Testis (tissue), 3 donors: ENCODE results near the gene PRR5. TPM values are rescaled to one million over a fixed set of nuclear protein-coding genes. Genes with fewer than 3 reads are reported as not detected.

ENCODE experiments used
- DNase-seq: peaks from one replicate; pipeline ENCODE4 v3.0.0-alpha.2; 2019
- H3K27ac ChIP-seq, 2 donors: fragments of 200-600 bp; sonication (generic); one replicate each; pipeline ENCODE4 v1.5.1; 2019
- H3K27me3 ChIP-seq: fragments of 200-600 bp; sonication (generic); one replicate; pipeline ENCODE4 v1.5.1; 2019
- H3K36me3 ChIP-seq: fragments of 200-600 bp; sonication (generic); one replicate; pipeline ENCODE4 v1.5.1; 2017; ENCODE audit warnings: low read depth; ENCODE audit errors: missing control alignments
- H3K4me1 ChIP-seq: fragments of 200-600 bp; sonication (generic); one replicate; pipeline ENCODE4 v1.5.1; 2019
- H3K4me3 ChIP-seq, 2 donors: fragments of 200-600 bp; sonication (generic); one replicate each; pipeline ENCODE4 v1.5.1; 2017 to 2019
- H3K9me3 ChIP-seq: fragments of 200-600 bp; sonication (generic); one replicate; pipeline ENCODE4 v1.5.1; 2017
- CTCF ChIP-seq, 3 experiments: fragments of 450-650 bp in 2 of 3; fragments of 200-600 bp in 1 of 3; sonication (generic) in 1 of 3; IDR thresholded peaks; one replicate each; pipeline ENCODE4 v1.5.1; 2016 to 2019; ENCODE audit warnings: antibody characterized with exemption in 3 of 3, mild to moderate bottlenecking in 2 of 3, moderate library complexity in 1 of 3
- POLR2A ChIP-seq: fragments of 450-650 bp; IDR thresholded peaks from one replicate; pipeline ENCODE4 v1.6.1; 2017; ENCODE audit warnings: antibody characterized with exemption, mild to moderate bottlenecking, moderate library complexity
- WGBS, 2 donors: methylation state at CpG; one replicate each; pipeline ENCODE4 v1.1.5; 2018; 5-methylcytosine and 5-hydroxymethylcytosine counted together
- intact Hi-C: fragments of 100-400 bp; cut with DNase I; formaldehyde crosslinking; loops from one replicate; pipeline ENCODE4 v1.15.1; 2023; ENCODE audit warnings: low total_unique reads
- polyA plus RNA-seq: library from polyadenylated mRNA; stranded (reverse); fragments of 350-450 nt; fragmentation: Illumina TruSeq; extraction: RNeasy Lipid Tissue Mini Kit (QIAGEN cat#74804); gene quantifications from one replicate; pipeline ENCODE4 v1.2.3, GENCODE V29; 2014; ENCODE audit warnings: low read depth, low replicate concordance; ENCODE audit not compliant: insufficient read depth
- total RNA-seq, 2 donors: library from RNA; depleted of rRNA; stranded (reverse); fragments of >200 nt; gene quantifications; one replicate each; pipeline ENCODE4 v1.2.3, GENCODE V29; 2016

The PRR5 gene
- total and polyA plus RNA-seq, 3 donors from 2014 or later: 20.2 to 50.4 (median 38.4) TPM

GRCh38 chr22:44734278-44734677 lies 32.3 kb downstream of the PRR5 start:
- DNase-seq: no peak
- H3K36me3 ChIP-seq: no peaks in the 10 kb centered on the region
- WGBS, 2 donors: 76 to 82% methylated on average over 5 to 8 of the region's 8 CpGs
- no peaks in the 10 kb centered on the region for H3K9me3 ChIP-seq
- TF ChIP-seq CTCF (IDR thresholded peaks at IDR 0.05) (no peak), POLR2A (no peak)
- H3K27me3 ChIP-seq: no peaks in the 10 kb centered on the region
- intact Hi-C loops: no loop called here
- no peak overlapping the region for H3K27ac ChIP-seq
- H3K4me3 ChIP-seq: no peak overlapping the region
- H3K4me1 ChIP-seq: peaks cover 2% of the 10 kb centered on the region

GRCh38 chr22:44734801-44735517 lies 33.0 kb downstream of the PRR5 start:
- Histone ChIP-seq H3K4me1 (no peaks in the 10 kb centered on the region), H3K36me3 (no peaks in the 10 kb centered on the region), H3K4me3 (no peak overlapping the region), H3K27me3 (no peaks in the 10 kb centered on the region), H3K9me3 (no peaks in the 10 kb centered on the region), H3K27ac (no peak overlapping the region)
- intact Hi-C loops: loop anchor here (5.0 kb wide), 1 partner anchor 38 kb away; no protein-coding TSS in a partner anchor
- no peak for TF ChIP-seq CTCF (IDR thresholded peaks at IDR 0.05)
- no peak for TF ChIP-seq POLR2A
- WGBS, 2 donors: 86 to 100% methylated on average over 1 to 23 of the region's 23 CpGs
- no peak for DNase-seq

- no peak overlapping the region for H3K4me3 ChIP-seq
- no peak overlapping the region for H3K27ac ChIP-seq
- peak; percentile 86 for DNase-seq
- intact Hi-C loops: loop anchor here (5.0 kb wide), 1 partner anchor 38 kb away; no protein-coding TSS in a partner anchor
- peak; percentile 97 to 100 (median 97) for TF ChIP-seq CTCF (IDR thresholded peaks at IDR 0.05)
- no peak for TF ChIP-seq POLR2A
- no peaks in the 10 kb centered on the region for H3K36me3 ChIP-seq
- H3K9me3 ChIP-seq: no peaks in the 10 kb centered on the region
- H3K4me1 ChIP-seq: no peaks in the 10 kb centered on the region
- WGBS, 2 donors: 60 to 61% methylated on average over 9 to 23 of the region's 28 CpGs
- H3K27me3 ChIP-seq: no peaks in the 10 kb centered on the region
Observed at GRCh38 chr22:44735518-44736428, 33.8 kb downstream of the PRR5 start.

GRCh38 chr22:44736581-44737405 lies 34.8 kb downstream of the PRR5 start:
- 64 to 68% methylated on average over 19 to 52 of the region's 52 CpGs for WGBS, 2 donors
- no peaks in the 10 kb centered on the region for H3K9me3 ChIP-seq
- H3K4me3 ChIP-seq: no peak overlapping the region
- no peaks in the 10 kb centered on the region for H3K4me1 ChIP-seq
- intact Hi-C loops: loop anchor here (5.0 kb wide), 1 partner anchor 39 kb away; no protein-coding TSS in a partner anchor
- no peaks in the 10 kb centered on the region for H3K36me3 ChIP-seq
- TF ChIP-seq POLR2A: no peak
- TF ChIP-seq CTCF (IDR thresholded peaks at IDR 0.05): no peak
- no peak for DNase-seq
- no peaks in the 10 kb centered on the region for H3K27me3 ChIP-seq
- H3K27ac ChIP-seq: no peak overlapping the region
